ENCODE measurements around the gene CHM. TPM values are rescaled to one million over a fixed set of nuclear protein-coding genes. Genes with fewer than 3 reads are reported as not detected.

Gene CHM
- total RNA-seq, 1 donor from 2014 or later: 33.3 TPM

Small RNA genes within 50 kb of the gene (microRNA-seq; reads per million reads assigned to microRNA genes)
- gene MIR1321 (not detected), gene MIR361 (9,852 reads per million, percentile 95 among the genes with 10 or more reads in this experiment)

Other genes starting within 250 kb of the CHM start
- 0.12 and 0.16 TPM in 2 replicates for gene DACH2, start 100.9 kb upstream of the CHM start, total RNA-seq